ENCODE results near the gene MYOC.

Gene MYOC

DNA sequence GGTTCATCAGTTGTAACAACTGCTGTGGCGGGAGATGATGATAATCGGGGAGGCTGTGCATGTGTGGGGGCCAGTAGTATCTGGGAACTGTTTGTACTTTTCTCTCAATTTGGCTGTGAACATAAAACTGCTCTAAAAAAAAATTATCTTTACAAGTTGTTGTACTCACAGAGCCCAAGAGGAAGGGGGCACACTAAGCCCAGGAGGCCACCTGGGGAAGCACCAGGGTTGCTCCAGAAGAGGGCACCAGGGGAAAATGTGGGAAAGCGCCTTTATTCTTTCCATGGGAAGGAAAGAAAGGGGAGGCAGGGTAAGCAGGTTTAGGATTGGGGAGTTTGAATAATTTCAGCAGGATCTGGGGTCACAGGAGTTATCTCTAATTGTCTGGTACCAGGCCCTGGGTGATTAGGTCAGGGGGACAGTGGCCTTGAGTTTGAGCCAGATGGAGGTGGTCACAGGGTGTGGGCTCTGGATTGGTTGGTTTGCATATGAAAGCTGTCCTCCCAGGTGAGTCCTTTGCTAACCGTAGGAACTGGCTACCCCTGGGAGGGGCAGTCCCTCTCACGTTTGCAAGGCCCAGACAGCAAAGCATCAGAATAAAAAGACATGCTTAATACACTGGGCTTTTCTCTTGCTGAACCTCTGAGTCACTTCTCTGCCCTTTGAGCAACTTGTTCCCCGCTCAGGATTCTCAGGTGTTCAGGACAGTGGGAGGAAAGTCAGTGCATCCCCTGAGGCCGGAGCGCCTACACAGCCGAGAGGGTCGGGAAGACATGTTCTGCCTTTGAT, 11.2 kb downstream of the MYOC start:
- no peak for DNase-seq (ENCODE audit: extremely low spot score)
- TF ChIP-seq, protein P1, sequence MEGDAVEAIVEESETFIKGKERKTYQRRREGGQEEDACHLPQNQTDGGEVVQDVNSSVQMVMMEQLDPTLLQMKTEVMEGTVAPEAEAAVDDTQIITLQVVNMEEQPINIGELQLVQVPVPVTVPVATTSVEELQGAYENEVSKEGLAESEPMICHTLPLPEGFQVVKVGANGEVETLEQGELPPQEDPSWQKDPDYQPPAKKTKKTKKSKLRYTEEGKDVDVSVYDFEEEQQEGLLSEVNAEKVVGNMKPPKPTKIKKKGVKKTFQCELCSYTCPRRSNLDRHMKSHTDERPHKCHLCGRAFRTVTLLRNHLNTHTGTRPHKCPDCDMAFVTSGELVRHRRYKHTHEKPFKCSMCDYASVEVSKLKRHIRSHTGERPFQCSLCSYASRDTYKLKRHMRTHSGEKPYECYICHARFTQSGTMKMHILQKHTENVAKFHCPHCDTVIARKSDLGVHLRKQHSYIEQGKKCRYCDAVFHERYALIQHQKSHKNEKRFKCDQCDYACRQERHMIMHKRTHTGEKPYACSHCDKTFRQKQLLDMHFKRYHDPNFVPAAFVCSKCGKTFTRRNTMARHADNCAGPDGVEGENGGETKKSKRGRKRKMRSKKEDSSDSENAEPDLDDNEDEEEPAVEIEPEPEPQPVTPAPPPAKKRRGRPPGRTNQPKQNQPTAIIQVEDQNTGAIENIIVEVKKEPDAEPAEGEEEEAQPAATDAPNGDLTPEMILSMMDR (IDR thresholded peaks at IDR 0.05; ENCODE audit: control extremely low read depth, extremely low read depth, low read depth, missing control alignments), result no peak
- CTCF ChIA-PET, result interaction anchor here (0.6 to 6.3 kb wide), 2 partner anchors 15 to 69 kb away, joined by 3 to 62 read pairs; no protein-coding TSS in a partner anchor
- POLR2A ChIA-PET, result no interaction called here

DNA sequence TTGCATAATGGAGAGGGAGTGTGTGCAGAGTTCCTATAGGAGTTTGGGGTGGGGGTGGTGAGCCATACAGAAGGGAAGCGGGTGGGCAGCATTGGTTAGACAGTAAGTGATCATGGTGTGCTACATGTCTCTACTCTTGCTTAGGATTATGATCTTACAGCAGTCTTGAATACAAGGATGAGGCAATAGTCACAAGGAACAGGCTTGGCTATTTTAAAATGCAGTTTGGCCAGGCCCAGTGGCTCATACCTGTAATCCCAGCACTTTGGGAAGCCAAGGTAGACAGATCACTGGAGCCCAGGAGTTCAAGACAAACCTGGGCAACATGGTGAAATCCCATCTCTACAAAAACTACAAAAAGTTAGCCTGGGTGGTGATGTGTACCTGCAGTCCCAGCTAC, 12.3 kb downstream of the MYOC start:
- CTCF ChIA-PET, result interaction anchor here (0.7 kb wide), 1 partner anchor 42 kb away, joined by 3 read pairs; no protein-coding TSS in a partner anchor
- TF ChIP-seq, protein P1 (IDR thresholded peaks at IDR 0.05; ENCODE audit: control extremely low read depth, extremely low read depth, low read depth, missing control alignments), result no peak
- no peak for DNase-seq (ENCODE audit: extremely low spot score)
- POLR2A ChIA-PET, result no interaction called here

DNA sequence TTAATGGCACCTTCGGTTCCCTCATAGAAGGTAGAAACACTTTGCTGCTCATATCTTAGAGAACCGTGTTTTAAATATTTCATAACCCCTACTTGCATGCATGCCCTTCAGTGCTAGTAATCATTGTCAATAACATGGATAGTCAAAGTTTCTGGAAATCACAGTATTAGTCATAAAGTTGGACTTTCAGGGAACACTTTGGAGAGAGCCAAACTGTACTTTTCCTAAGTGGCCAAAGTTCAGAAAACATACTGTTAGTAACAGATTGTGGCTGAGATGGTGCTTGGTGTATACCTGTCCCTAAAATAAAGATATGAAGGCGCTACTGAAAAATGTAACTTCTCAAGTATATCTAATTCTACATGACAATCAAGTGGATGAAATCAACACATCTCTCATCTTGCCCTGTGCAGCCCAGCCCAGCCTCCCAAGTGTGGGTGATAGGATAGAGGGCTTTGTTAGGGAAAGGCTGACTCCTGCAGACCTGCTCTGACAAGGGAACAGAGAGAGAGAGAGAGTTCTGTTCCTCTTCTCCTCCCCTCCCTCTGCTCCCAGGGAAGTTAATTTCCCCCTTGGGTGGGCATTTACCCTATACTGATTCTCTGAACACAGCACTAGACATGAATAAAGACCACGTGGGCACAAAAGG, 14.4 kb downstream of the MYOC start:
- no peak for DNase-seq (ENCODE audit: extremely low spot score)
- TF ChIP-seq, protein P1 (IDR thresholded peaks at IDR 0.05; ENCODE audit: control extremely low read depth, extremely low read depth, low read depth, missing control alignments), result no peak
- ChIA-PET POLR2A (no interaction called here), CTCF (interaction anchor here (1.6 kb wide), 1 partner anchor 17 kb away, joined by 5 read pairs; no protein-coding TSS in a partner anchor)

- no peak for DNase-seq (ENCODE audit: extremely low spot score)
- TF ChIP-seq, protein P1 (IDR thresholded peaks at IDR 0.05; ENCODE audit: control extremely low read depth, extremely low read depth, low read depth, missing control alignments), result no peak
- CTCF ChIA-PET, result interaction anchor here (5.1 kb wide), 1 partner anchor 9 kb away, joined by 28 read pairs; no protein-coding TSS in a partner anchor
- POLR2A ChIA-PET, result no interaction called here
Measured at GRCh38 chr1:171636141-171636540, 16.3 kb downstream of the MYOC start.

DNA sequence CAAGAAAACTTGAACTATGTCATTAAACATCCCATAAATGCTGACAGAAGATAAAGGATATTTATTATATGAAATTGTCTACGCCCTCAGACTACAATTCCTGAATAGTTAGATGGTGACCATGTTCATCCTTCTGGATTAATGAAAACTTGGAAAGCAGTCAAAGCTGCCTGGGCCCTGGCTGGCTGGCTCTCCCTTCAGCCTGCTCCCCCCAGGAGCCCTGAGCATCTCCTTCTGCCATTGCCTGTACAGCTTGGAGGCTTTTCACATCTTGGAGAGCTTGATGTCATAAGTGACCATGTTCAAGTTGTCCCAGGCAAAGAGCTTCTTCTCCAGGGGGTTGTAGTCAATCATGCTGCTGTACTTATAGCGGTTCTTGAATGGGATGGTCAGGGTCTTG, 16.8 kb downstream of the MYOC start:
- ChIA-PET POLR2A (no interaction called here), CTCF (interaction anchor here (5.1 kb wide), 1 partner anchor 9 kb away, joined by 28 read pairs; no protein-coding TSS in a partner anchor)
- TF ChIP-seq, protein P1 (IDR thresholded peaks at IDR 0.05; ENCODE audit: control extremely low read depth, extremely low read depth, low read depth, missing control alignments), result no peak
- DNase-seq (ENCODE audit: extremely low spot score), result no peak

DNA sequence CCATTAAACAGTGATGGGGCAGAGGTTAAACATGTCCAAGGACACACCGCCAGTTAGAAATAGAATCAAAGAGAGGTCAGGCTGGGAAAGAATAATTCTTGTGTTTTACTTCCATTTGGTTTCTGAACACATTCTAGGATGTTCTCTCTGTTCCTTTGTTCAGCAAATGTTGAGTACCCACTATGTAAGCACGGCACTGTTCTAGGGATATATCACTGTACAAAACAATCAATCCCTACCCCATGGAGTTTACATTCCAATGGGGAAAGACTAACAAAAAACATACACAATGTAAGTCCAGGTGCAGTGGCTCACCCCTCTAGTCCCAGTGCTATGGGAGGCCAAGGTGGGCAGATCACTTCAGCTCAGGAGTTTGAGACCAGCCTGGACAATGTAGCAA, 24.3 kb downstream of the MYOC start:
- CTCF ChIA-PET, result interaction anchor here (2.5 kb wide), 1 partner anchor 12 kb away, joined by 5 read pairs; no protein-coding TSS in a partner anchor
- TF ChIP-seq, protein P1 (IDR thresholded peaks at IDR 0.05; ENCODE audit: control extremely low read depth, extremely low read depth, low read depth, missing control alignments), result no peak
- POLR2A ChIA-PET, result no interaction called here
- DNase-seq (ENCODE audit: extremely low spot score), result no peak
